Kidney (tissue), 14 donors: ENCODE results near the gene EDN1. TPM values are rescaled to one million over a fixed set of nuclear protein-coding genes. Genes with fewer than 3 reads are reported as not detected.

ENCODE experiments used
- DNase-seq, 5 donors: peaks; one replicate each; pipeline ENCODE4 v3.0.0-alpha.2; 2013 to 2020
- FAIRE-seq: peaks from 2 replicates; lab custom pipeline; 2012; peaks lifted over from hg19 to GRCh38; lab: Jason Lieb, UNC
- H3K27ac ChIP-seq, 2 donors: one replicate each; pipeline ENCODE4 v1.7.0; 2013; ENCODE audit warnings: low read depth in 2 of 2, low read length in 2 of 2, inconsistent platforms in 1 of 2
- H3K27me3 ChIP-seq: one replicate; pipeline ENCODE4 v1.7.1; 2013; ENCODE audit warnings: low read length, inconsistent platforms; ENCODE audit not compliant: control insufficient read depth, insufficient read depth
- H3K36me3 ChIP-seq, 3 donors: one replicate each; pipeline versions ENCODE4 v1.7.0 to v1.7.1; 2013; ENCODE audit warnings: low read length in 3 of 3, control low read depth in 1 of 3, inconsistent platforms in 1 of 3; ENCODE audit not compliant: insufficient read depth in 3 of 3, control insufficient read depth in 2 of 3
- H3K4me1 ChIP-seq, 3 donors: one replicate each; pipeline versions ENCODE4 v1.7.0 to v1.7.1; 2013; ENCODE audit warnings: low read length in 3 of 3, inconsistent platforms in 1 of 3, low read depth in 1 of 3; ENCODE audit not compliant: control insufficient read depth in 2 of 3, insufficient read depth in 2 of 3
- H3K4me3 ChIP-seq, 3 donors: one replicate each; pipeline versions ENCODE4 v1.7.0 to v1.8.1; 2013; ENCODE audit warnings: low read length in 3 of 3, control low read depth in 1 of 3, inconsistent platforms in 1 of 3
- H3K9ac ChIP-seq, 3 donors: one replicate each; pipeline versions ENCODE4 v1.7.0 to v1.7.1; 2013; ENCODE audit warnings: low read length in 3 of 3, control low read depth in 1 of 3, inconsistent platforms in 1 of 3
- H3K9me3 ChIP-seq, 3 donors: one replicate each; pipeline versions ENCODE4 v1.7.0 to v1.7.1; 2013; ENCODE audit warnings: low read length in 3 of 3, control low read depth in 1 of 3, inconsistent platforms in 1 of 3; ENCODE audit not compliant: control insufficient read depth in 2 of 3, insufficient read depth in 1 of 3
- intact Hi-C: fragments of 100-400 bp; cut with DNase I; formaldehyde crosslinking; loops from one replicate; pipeline ENCODE4 v1.11.1; 2022
- polyA plus RNA-seq: library from polyadenylated mRNA; stranded (reverse); fragments of 350-450 nt; fragmentation: Illumina TruSeq; extraction: RNeasy Lipid Tissue Mini Kit (QIAGEN cat#74804); gene quantifications from one replicate; pipeline ENCODE4 v1.2.3, GENCODE V29; 2014; ENCODE audit warnings: low read depth, low replicate concordance; ENCODE audit not compliant: insufficient read depth
- total RNA-seq: library from RNA; stranded (reverse); fragmentation: NEBNext Ultra II Directional; extraction: Animal tissue kit (Norgen Biotek cat#: 25700); gene quantifications from one replicate; pipeline ENCODE4 v1.2.1, GENCODE V29; 2021
- TF ChIP-seq, protein P1 (sequence below): IDR thresholded peaks from 3 replicates; pipeline ENCODE4 v1.5.1; 2012; ENCODE audit warnings: mild to moderate bottlenecking, moderate library complexity, borderline replicate concordance; ENCODE audit not compliant: insufficient read depth; ENCODE audit errors: extremely low read depth
- donor health status: control.
- donor health status: control.
- donor health status: control.
- donor health status: control.
- donor health status: control.
- donor health status: DM: yes; HTN: yes; CAD: no.
- donor health status: Normal renal cell carcinoma (clear cell type).

Gene EDN1
- total and polyA plus RNA-seq, 2 donors from 2014 or later, result 3.4 to 16.6 TPM

DNA sequence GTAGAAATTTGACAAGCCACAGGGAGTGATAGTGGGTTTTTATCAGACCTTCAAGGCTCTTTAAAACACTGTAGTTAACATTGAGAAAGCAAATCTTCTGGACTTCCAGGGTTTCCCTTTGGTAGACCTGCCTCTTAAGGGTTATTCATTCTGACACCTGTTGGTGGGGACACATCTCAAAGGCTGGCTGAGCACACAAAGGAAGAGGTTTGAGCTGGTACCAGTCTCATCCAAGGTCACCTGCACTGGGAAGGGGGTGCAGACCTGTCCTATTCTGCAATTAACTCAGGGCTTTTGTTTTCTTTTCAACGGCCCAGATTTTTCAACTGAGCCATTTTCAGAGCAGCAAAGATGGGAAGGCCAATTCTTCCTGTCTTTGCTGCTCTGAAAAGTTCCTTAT lies 45.6 kb downstream of the EDN1 start:
- peaks cover 0 to 14% (median 2%) of the 10 kb centered on the region in 3 donors for H3K4me1 ChIP-seq
- FAIRE-seq (no peak), DNase-seq (no peak)
- no peaks in the 10 kb centered on the region for H3K9me3 ChIP-seq
- H3K27ac ChIP-seq, result no peak overlapping the region
- no peak overlapping the region for H3K9ac ChIP-seq
- H3K4me3 ChIP-seq, result no peak overlapping the region
- no peaks in the 10 kb centered on the region for H3K36me3 ChIP-seq
- H3K27me3 ChIP-seq, result no peaks in the 10 kb centered on the region
- TF ChIP-seq, protein P1, sequence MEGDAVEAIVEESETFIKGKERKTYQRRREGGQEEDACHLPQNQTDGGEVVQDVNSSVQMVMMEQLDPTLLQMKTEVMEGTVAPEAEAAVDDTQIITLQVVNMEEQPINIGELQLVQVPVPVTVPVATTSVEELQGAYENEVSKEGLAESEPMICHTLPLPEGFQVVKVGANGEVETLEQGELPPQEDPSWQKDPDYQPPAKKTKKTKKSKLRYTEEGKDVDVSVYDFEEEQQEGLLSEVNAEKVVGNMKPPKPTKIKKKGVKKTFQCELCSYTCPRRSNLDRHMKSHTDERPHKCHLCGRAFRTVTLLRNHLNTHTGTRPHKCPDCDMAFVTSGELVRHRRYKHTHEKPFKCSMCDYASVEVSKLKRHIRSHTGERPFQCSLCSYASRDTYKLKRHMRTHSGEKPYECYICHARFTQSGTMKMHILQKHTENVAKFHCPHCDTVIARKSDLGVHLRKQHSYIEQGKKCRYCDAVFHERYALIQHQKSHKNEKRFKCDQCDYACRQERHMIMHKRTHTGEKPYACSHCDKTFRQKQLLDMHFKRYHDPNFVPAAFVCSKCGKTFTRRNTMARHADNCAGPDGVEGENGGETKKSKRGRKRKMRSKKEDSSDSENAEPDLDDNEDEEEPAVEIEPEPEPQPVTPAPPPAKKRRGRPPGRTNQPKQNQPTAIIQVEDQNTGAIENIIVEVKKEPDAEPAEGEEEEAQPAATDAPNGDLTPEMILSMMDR, result no peak
- intact Hi-C loops, result no loop called here

DNA sequence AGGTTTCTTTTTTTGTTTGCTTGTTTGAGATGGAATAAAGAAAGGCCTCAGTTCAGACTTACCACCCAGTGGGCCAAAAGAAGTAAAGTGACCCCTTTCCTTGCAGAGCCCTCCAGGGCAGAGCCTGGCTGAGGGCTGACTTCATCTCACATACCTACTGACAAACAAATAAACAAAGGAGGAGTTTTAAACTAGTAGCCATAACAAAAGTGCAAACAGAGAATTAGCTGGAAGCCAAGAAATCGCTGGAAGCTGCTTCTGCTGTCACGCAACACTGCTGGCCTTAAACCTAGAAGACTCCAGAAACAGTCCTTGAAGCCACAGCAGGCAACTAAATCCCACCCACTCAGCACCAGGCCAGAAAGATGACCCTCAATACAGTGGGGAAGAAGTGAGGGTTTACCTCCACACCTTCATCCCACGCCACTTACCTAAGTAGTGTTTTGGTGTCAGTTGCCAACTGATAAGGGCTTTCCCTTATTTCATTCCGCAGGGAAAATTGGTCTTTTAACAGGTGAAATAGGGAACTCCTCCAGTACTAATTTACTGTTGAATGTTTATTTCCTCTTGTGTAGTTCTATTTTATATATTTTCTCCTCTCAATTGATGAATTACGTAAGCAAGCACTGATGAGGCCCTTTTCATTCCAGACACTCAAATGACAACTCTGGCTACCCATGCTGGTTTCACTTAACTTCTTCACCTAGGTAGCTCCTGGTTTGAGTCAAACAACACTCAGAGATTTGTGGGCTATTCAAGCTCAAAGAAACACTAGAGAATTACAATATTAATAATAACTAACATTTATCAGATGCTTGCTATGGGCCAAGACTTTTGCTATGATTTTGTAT lies 46.2 kb downstream of the EDN1 start:
- no peaks in the 10 kb centered on the region for H3K27me3 ChIP-seq
- H3K36me3 ChIP-seq, result no peaks in the 10 kb centered on the region
- intact Hi-C loops, result no loop called here
- FAIRE-seq (no peak), DNase-seq (no peak)
- H3K4me1 ChIP-seq, result peaks cover 0 to 14% (median 2%) of the 10 kb centered on the region in 3 donors
- TF ChIP-seq, protein P1, result no peak
- no peak overlapping the region for H3K9ac ChIP-seq
- H3K27ac ChIP-seq, result no peak overlapping the region
- H3K9me3 ChIP-seq, result no peaks in the 10 kb centered on the region
- H3K4me3 ChIP-seq, result no peak overlapping the region

DNA sequence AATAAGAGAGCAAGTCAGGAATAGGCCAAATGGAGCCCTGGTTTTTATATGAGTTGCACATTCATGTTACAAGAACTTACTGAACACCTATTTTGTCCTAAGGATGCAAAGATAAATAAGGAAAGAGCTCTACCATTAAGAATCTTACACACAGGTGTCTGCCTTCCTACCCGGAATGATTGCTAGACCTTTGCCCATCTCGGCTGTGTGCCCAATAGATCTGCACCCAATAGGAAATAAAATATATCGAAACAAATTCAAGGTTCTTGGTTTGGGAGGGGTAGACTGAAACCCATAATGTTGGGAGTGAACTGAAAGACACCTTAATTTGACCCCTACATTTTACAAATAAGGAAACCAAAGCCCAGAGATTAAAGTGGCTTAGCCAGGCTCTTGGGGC lies 48.9 kb downstream of the EDN1 start:
- Histone ChIP-seq H3K4me1 (peaks cover 0 to 27% (median 9%) of the 10 kb centered on the region in 3 donors), H3K4me3 (no peak overlapping the region), H3K27ac (no peak overlapping the region), H3K27me3 (no peaks in the 10 kb centered on the region), H3K9ac (no peak overlapping the region), H3K36me3 (no peaks in the 10 kb centered on the region), H3K9me3 (no peaks in the 10 kb centered on the region)
- DNase-seq, result no peak
- intact Hi-C loops, result no loop called here
- TF ChIP-seq, protein P1, result no peak
- FAIRE-seq, result no peak
